AG04449 (cell line): Measurements from ENCODE around the gene AAK1.
"Not testable (repeated sequence)": the region's sequence is repeated elsewhere in the genome, so short reads cannot be mapped to it uniquely, and the experiment has no call there.

Source experiments
- CTCF ChIA-PET: fragments of 350-600 bp; formaldehyde crosslinking; extraction: SDS; loops from one replicate; lab custom pipeline; 2021; ENCODE audit warnings: antibody characterized with exemption; lab: Yijun Ruan, JAX
- POLR2A ChIA-PET: fragments of 400-600, 350-600 bp; formaldehyde crosslinking; extraction: SDS; loops from one replicate; lab custom pipeline; 2020; ENCODE audit warnings: antibody characterized with exemption, inconsistent platforms; lab: Yijun Ruan, JAX
- DNase-seq: peaks from one replicate; pipeline ENCODE4 v3.0.0-alpha.2; 2010; ENCODE audit warnings: low read depth, low spot score
- H3K4me3 ChIP-seq: 2 replicates; pipeline ENCODE4 v1.5.1; 2011; ENCODE audit warnings: low read depth, mild to moderate bottlenecking, control low read depth, low read length
- CTCF ChIP-seq: IDR thresholded peaks from one replicate; pipeline ENCODE4 v1.5.1; 2011; ENCODE audit warnings: mild to moderate bottlenecking, moderate library complexity, low read length, control low read depth, inconsistent platforms; ENCODE audit not compliant: insufficient read depth; ENCODE audit errors: missing control alignments

Gene AAK1

DNA sequence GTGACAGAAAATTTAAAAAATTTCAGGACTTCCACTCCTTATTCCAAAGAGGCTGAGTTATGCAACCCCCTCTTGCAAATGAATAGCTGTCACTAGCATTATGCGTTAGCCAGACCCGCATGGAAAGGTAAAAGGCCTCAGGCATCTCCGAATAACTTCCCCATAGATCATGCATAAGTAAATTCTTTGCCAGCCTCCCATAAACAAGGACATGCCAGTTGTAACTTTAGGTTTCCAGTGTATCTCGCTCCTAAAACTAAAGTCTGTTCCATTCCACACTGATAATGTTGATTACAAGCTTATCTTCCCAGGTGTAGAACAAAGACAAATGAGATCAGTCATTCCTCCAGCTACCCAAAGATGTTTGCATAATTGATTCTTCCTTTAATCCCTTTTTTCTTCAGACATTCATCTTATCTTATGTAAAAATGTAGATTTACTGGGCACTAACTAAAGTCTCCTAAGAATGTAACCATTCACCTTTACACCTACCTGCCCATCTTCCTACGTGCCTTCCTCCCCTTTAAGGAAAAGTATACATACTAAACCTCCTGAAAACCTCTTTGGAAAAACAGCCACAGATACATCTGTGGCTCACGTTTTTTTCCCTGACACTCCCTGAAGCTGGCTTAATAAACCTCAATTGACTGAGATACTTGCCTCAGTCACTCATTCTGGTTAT, 192.7 kb downstream of the AAK1 start:
- POLR2A ChIA-PET: no interaction called here
- no peak for TF ChIP-seq CTCF
- no peak for DNase-seq
- CTCF ChIA-PET: interaction anchor here (1.3 kb wide), 1 partner anchor 14 kb away, joined by 3 read pairs; no protein-coding TSS in a partner anchor
- H3K4me3 ChIP-seq: no peak overlapping the region

DNA sequence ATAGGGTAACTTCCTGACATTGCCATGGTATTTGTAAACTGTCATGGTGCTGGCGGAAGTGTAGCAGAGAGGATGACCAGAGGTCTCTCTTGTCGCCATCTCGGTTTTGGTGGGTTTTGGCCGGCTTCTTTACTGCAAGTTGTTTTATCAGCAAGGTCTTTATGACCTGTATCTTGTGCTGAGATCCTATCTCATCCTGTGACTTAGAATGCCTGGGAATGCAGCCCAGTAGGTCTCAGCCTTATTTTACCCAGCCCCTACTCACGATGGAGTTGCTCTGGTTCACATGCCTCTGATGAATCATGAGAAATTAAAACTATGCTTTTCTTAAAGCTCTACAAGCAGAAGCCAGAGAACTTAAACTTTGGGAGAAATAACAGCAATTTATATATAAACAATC, 193.6 kb downstream of the AAK1 start:
- DNase-seq: no peak
- H3K4me3 ChIP-seq: no peak overlapping the region
- POLR2A ChIA-PET: no interaction called here
- TF ChIP-seq CTCF: no peak
- CTCF ChIA-PET: interaction anchor here (1.3 kb wide), 1 partner anchor 13 kb away, joined by 3 read pairs; no protein-coding TSS in a partner anchor

DNA sequence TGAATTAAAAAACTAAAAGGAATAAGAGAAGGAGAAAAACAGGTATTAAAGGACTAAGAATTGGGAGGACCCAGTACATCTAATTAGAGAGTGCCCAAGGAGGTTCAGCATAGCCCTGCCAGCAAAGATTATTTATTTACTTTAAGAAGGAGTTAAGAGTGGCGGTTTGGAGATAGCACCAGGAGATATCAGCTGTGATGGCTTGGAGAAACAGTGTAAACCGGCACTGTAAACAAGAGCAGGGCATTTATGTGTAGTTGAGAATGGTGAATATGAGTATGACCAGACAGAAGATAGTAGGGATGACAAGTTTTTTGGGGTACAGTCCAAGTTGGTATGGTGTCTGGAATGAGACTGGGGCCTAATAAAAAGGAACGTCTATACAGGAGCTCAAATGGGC, 199.9 kb downstream of the AAK1 start:
- DNase-seq, CTCF ChIA-PET, H3K4me3 ChIP-seq, POLR2A ChIA-PET: not testable (repeated sequence)

DNA sequence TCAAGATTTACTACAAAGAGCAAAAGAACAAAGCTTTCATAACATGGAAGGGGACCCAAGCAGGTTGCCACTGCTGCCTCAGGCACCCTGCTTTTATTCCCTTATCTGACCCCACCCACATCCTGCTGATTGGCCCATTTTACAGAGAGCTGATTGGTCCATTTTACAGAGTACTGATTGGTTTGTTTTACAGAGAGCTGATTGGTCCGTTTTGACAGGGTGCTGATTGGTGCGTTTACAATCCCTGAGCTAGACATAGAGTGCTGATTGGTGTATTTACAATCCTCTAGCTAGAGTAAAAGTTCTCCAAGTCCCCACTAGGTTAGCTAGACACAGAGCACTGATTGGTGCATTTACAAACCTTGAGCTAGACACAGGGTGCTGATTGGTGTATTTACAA, 204.0 kb downstream of the AAK1 start:
- POLR2A ChIA-PET, H3K4me3 ChIP-seq, DNase-seq: not testable (repeated sequence)
- CTCF ChIA-PET: interaction anchor here (1.1 to 1.6 kb wide), 2 partner anchors 9 to 285 kb away, joined by 3 to 5 read pairs; no protein-coding TSS in a partner anchor

- DNase-seq: no peak
- TF ChIP-seq CTCF: no peak
- no peak overlapping the region for H3K4me3 ChIP-seq
- ChIA-PET POLR2A (no interaction called here), CTCF (interaction anchor here (0.8 to 2.7 kb wide), 4 partner anchors 15 to 424 kb away, joined by 3 to 19 read pairs (median 6); no protein-coding TSS in a partner anchor)
These were observed 205.0 kb downstream of the AAK1 start for GRCh38 chr2:69438580-69438979.

DNA sequence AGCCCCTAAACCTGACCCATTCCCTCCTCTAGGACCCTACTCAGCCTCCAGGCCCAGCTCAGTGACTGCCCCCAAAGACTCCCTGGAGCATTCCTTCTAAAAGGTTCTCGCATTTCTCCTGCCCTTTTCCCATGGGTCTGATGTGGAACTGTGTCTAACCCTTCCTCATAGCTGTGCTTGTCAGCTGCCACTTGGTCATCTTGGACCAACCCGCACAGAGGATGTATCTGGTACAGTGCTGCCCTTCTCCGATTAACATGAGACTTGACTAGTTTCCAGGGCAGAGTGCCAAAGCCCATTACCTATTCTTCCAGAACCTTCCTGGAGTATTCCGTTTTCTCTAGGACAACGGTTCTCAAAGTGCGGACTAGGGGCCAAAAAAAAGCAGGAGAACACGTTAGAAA, 205.8 kb downstream of the AAK1 start:
- no peak for DNase-seq
- CTCF ChIA-PET: interaction anchor here (0.6 to 2.7 kb wide), 35 partner anchors 9 to 286 kb away, joined by 3 to 19 read pairs (median 4); no protein-coding TSS in a partner anchor
- H3K4me3 ChIP-seq: peak overlapping the region; percentile 95
- POLR2A ChIA-PET: interaction anchor here (0.8 to 1.7 kb wide), 6 partner anchors 9 to 206 kb away, joined by 3 to 6 read pairs (median 4); partner anchors contain the start of gene AAK1
- TF ChIP-seq CTCF: no peak

GRCh38 chr2:69436938-69437750, 206.4 kb downstream of the AAK1 start, which contains the start of gene NFU1:
Gene NFU1 (minus strand): TSS chr2:69437435. CDS start chr2:69437422, 13 bp downstream.
- POLR2A ChIA-PET: interaction anchor here (0.7 to 1.7 kb wide), 8 partner anchors 8 to 279 kb away, joined by 3 to 6 read pairs (median 3); partner anchors contain the start of gene AAK1
- CTCF ChIA-PET: interaction anchor here (0.6 to 2.7 kb wide), 40 partner anchors 8 to 286 kb away, joined by 3 to 19 read pairs (median 4); no protein-coding TSS in a partner anchor
- peak; percentile 91 for TF ChIP-seq CTCF

More at GRCh38 chr2:69436938-69437750, 206.4 kb downstream of the AAK1 start, which contains the start of gene NFU1:
- peak within 1 kb of the TSS; percentile 95 for H3K4me3 ChIP-seq
- DNase-seq: peak; percentile 79
